ENCODE results near the gene OR13G1. TPM values are rescaled to one million over a fixed set of nuclear protein-coding genes. Genes with fewer than 3 reads are reported as not detected.

Gene OR13G1
- total RNA-seq, 1 experiment from 2014 or later: not detected

DNA sequence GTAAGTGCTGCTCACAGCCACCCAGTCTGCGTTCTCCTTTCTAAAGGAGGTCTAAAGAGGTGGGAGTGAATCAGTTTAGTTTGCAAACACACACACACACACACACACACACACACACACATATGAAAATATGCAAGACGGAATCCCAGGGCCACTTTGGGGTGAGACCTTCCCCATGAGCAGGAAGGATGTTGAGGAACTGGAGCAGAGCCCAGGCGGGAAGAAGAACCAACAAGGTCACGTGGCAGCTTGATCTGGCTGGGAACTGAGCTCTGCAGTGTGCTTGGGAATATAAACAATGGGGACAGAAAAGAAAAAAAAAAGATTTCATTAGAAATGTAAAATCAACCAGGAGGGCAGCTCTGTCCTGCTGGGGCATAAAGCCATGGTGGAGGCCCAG is 41.5 kb downstream of the OR13G1 start:
- POLR2A ChIA-PET (ENCODE audit: unreplicated experiment): no interaction called here
- BruUV-seq (replicated peaks): no TSS peak
- Histone ChIP-seq H3K79me2 (ENCODE audit: low read depth) (no peaks in the 10 kb centered on the region), H3K9me3 (ENCODE audit: insufficient read depth, low read depth) (no peaks in the 10 kb centered on the region), H3K4me2 (no peak overlapping the region), H3K36me3 (ENCODE audit: low read depth) (no peaks in the 10 kb centered on the region), H3K27ac (no peak overlapping the region), H3F3A (ENCODE audit: insufficient read depth, low read depth) (no peaks in the 10 kb centered on the region), H3K27me3 (ENCODE audit: insufficient read depth, low read depth) (no peaks in the 10 kb centered on the region), H3K9me2 (ENCODE audit: insufficient read depth) (no peaks in the 10 kb centered on the region), H3K4me3 (no peak overlapping the region), H3K4me1 (replicated peaks; ENCODE audit: insufficient read depth) (no peaks in the 10 kb centered on the region), H4K20me1 (ENCODE audit: insufficient read depth) (no peaks in the 10 kb centered on the region), H2AFZ (no peak overlapping the region)
- TF ChIP-seq, protein P1, sequence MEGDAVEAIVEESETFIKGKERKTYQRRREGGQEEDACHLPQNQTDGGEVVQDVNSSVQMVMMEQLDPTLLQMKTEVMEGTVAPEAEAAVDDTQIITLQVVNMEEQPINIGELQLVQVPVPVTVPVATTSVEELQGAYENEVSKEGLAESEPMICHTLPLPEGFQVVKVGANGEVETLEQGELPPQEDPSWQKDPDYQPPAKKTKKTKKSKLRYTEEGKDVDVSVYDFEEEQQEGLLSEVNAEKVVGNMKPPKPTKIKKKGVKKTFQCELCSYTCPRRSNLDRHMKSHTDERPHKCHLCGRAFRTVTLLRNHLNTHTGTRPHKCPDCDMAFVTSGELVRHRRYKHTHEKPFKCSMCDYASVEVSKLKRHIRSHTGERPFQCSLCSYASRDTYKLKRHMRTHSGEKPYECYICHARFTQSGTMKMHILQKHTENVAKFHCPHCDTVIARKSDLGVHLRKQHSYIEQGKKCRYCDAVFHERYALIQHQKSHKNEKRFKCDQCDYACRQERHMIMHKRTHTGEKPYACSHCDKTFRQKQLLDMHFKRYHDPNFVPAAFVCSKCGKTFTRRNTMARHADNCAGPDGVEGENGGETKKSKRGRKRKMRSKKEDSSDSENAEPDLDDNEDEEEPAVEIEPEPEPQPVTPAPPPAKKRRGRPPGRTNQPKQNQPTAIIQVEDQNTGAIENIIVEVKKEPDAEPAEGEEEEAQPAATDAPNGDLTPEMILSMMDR (conservative IDR thresholded peaks at IDR 0.05): no peak
- no peak for TF ChIP-seq EZH2 (IDR thresholded peaks at IDR 0.05; ENCODE audit: low read depth)
- intact Hi-C loops (cut with micrococcal nuclease; ENCODE audit: unreplicated experiment): no loop called here
- CTCF ChIA-PET: no interaction called here
- no peak for DNase-seq

DNA sequence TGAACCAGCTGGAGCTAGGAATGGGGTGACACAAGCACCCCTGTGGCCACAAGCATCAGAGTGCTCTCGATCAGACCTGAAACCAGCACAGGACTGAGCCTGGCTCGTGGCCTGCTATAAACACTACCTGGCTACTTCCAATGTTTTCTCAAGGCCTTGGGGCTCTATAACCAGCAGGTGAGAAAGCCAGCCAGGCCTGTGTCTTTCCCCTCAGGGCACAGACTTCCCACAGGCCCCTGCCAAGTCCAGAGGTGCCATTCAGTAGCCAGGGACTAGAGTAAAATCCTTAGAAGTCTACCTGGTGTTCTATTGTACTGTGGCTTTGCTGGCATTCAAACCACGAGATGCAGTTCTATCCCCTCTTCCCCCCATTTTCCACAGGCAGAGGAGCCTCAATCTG is 51.6 kb downstream of the OR13G1 start:
- intact Hi-C loops (cut with micrococcal nuclease; ENCODE audit: unreplicated experiment): no loop called here
- DNase-seq: no peak
- H4K20me1 ChIP-seq (ENCODE audit: insufficient read depth): no peaks in the 10 kb centered on the region
- H3K27me3 ChIP-seq (ENCODE audit: insufficient read depth, low read depth): no peaks in the 10 kb centered on the region
- no peaks in the 10 kb centered on the region for H3K79me2 ChIP-seq (ENCODE audit: low read depth)
- H2AFZ ChIP-seq: no peak overlapping the region
- H3F3A ChIP-seq (ENCODE audit: insufficient read depth, low read depth): no peaks in the 10 kb centered on the region
- no peaks in the 10 kb centered on the region for H3K36me3 ChIP-seq (ENCODE audit: low read depth)
- TF ChIP-seq EZH2 (IDR thresholded peaks at IDR 0.05; ENCODE audit: low read depth): no peak
- TF ChIP-seq, protein P1 (conservative IDR thresholded peaks at IDR 0.05): no peak
- POLR2A ChIA-PET (ENCODE audit: unreplicated experiment): no interaction called here
- no peaks in the 10 kb centered on the region for H3K9me3 ChIP-seq (ENCODE audit: insufficient read depth, low read depth)
- H3K4me3 ChIP-seq: no peak overlapping the region
- CTCF ChIA-PET: no interaction called here
- no peak overlapping the region for H3K4me2 ChIP-seq
- no TSS peak for BruUV-seq (replicated peaks)
- H3K27ac ChIP-seq: no peak overlapping the region
- no peaks in the 10 kb centered on the region for H3K4me1 ChIP-seq (replicated peaks; ENCODE audit: insufficient read depth)
- no peaks in the 10 kb centered on the region for H3K9me2 ChIP-seq (ENCODE audit: insufficient read depth)

Other genes with a start within 250 kb of the OR13G1 start
- not detected in 2 replicates for gene OR2B11, start 221.6 kb downstream of the OR13G1 start, total RNA-seq (2021)
- not detected in 2 replicates for gene OR2C3, start 143.3 kb downstream of the OR13G1 start, total RNA-seq (2021)
- gene GCSAML, start 130.6 kb downstream of the OR13G1 start, total RNA-seq (2021): not detected in 2 replicates
- gene OR2G2, start 91.4 kb downstream of the OR13G1 start, total RNA-seq (2021): not detected in 2 replicates
- gene OR2G3, start 74.2 kb downstream of the OR13G1 start, total RNA-seq (2021): not detected in 2 replicates
- gene OR6F1, start 36.9 kb upstream of the OR13G1 start, total RNA-seq (2021): not detected in 2 replicates
- gene OR14K1, start 58.9 kb upstream of the OR13G1 start, total RNA-seq (2021): not detected in 2 replicates
- gene OR14A2, start 68.4 kb upstream of the OR13G1 start, total RNA-seq (2021): not detected in 2 replicates
- not detected in 2 replicates for gene OR1C1, start 80.8 kb upstream of the OR13G1 start, total RNA-seq (2021)
- not detected in 2 replicates for gene OR14A16, start 144.4 kb upstream of the OR13G1 start, total RNA-seq (2021)
- gene OR11L1, start 162.2 kb upstream of the OR13G1 start, total RNA-seq (2021): not detected in 2 replicates
- not detected in 2 replicates for gene TRIM58, start 177.4 kb upstream of the OR13G1 start, total RNA-seq (2021)
- gene OR2W3, start 215.8 kb upstream of the OR13G1 start, total RNA-seq (2021): not detected in 2 replicates
- gene OR2T8, start 240.5 kb upstream of the OR13G1 start, total RNA-seq (2021): not detected in 2 replicates
- not detected in 2 replicates for gene OR2AJ1, start 245.2 kb upstream of the OR13G1 start, total RNA-seq (2021)

All from PC-9 (cell line).